HL-60 (cell line): Measurements from ENCODE around the gene DMRTC1B.
"Not testable (repeated sequence)": the region's sequence is repeated elsewhere in the genome, so short reads cannot be mapped to it uniquely, and the experiment has no call there.

Source experiments
- DNase-seq, 2 experiments: peaks; one replicate each; pipeline ENCODE4 v3.0.0-alpha.2; 2010 to 2020; ENCODE audit warnings: low read depth in 1 of 2, low spot score in 1 of 2
- H3K27ac ChIP-seq: fragments of 250-450 bp; sonication (Bioruptor Pico); replicated peaks from 2 replicates; pipeline ENCODE4 v1.5.1; 2020; ENCODE audit warnings: mild to moderate bottlenecking, moderate library complexity
- H3K27me3 ChIP-seq: fragments of 250-450 bp; sonication (Bioruptor Pico); 2 replicates; pipeline ENCODE4 v1.5.1; 2021; ENCODE audit warnings: mild to moderate bottlenecking, moderate library complexity; ENCODE audit not compliant: insufficient read depth, poor library complexity, severe bottlenecking
- H3K4me3 ChIP-seq: replicated peaks from 2 replicates; pipeline ENCODE4 v1.5.1; 2011; ENCODE audit warnings: mild to moderate bottlenecking, control low read depth, low read length; ENCODE audit not compliant: insufficient read depth
- CTCF ChIP-seq: IDR thresholded peaks from one replicate; pipeline ENCODE4 v1.5.1; 2011; ENCODE audit warnings: low read length, control low read depth, inconsistent platforms; ENCODE audit not compliant: insufficient read depth
- GABPA ChIP-seq: IDR thresholded peaks from 2 replicates; pipeline ENCODE4 v1.6.1; 2012; ENCODE audit warnings: low read depth
- POLR2AphosphoS5 ChIP-seq: IDR thresholded peaks from 2 replicates; pipeline ENCODE4 v1.6.1; 2012; ENCODE audit warnings: low read depth
- REST ChIP-seq: IDR thresholded peaks from 2 replicates; pipeline ENCODE4 v1.6.1; 2012; ENCODE audit warnings: low read depth; ENCODE audit not compliant: insufficient replicate concordance
- SPI1 ChIP-seq: IDR thresholded peaks from 2 replicates; pipeline ENCODE4 v1.6.1; 2012; ENCODE audit warnings: low read depth, mild to moderate bottlenecking, borderline replicate concordance
- long read RNA-seq: library from polyadenylated mRNA; unstranded; transcript quantifications from one replicate; pipeline ENCODE4 v2.0.0, GENCODE V29; 2020

The DMRTC1B gene
- long read RNA-seq: 0 reads

- not testable (repeated sequence) for DNase-seq, H3K27ac ChIP-seq, H3K4me3 ChIP-seq, H3K27me3 ChIP-seq
Measured at GRCh38 chrX:72776653-72777466, at the start of gene DMRTC1B. Gene DMRTC1B, plus strand, starts transcription at chrX:72776890. Its CDS starts 68,246 bp downstream, at chrX:72845136.

- no peak overlapping the region for H3K4me3 ChIP-seq
- no peaks in the 10 kb centered on the region for H3K27me3 ChIP-seq
- TF ChIP-seq CTCF (no peak), GABPA (no peak), SPI1 (no peak), REST (no peak), POLR2AphosphoS5 (no peak)
- H3K27ac ChIP-seq: no peak overlapping the region
- no peak for DNase-seq
Measured at GRCh38 chrX:72727846-72728245, 48.8 kb upstream of the DMRTC1B start.

- DNase-seq, H3K27ac ChIP-seq, H3K27me3 ChIP-seq, H3K4me3 ChIP-seq: not testable (repeated sequence)
Measured at GRCh38 chrX:72733636-72734035, 43.1 kb upstream of the DMRTC1B start.

- Histone ChIP-seq H3K27ac (no peak overlapping the region), H3K27me3 (no peaks in the 10 kb centered on the region), H3K4me3 (no peak overlapping the region)
- no peak for DNase-seq
- TF ChIP-seq GABPA (no peak), CTCF (no peak), REST (no peak), POLR2AphosphoS5 (no peak), SPI1 (no peak)
Measured at GRCh38 chrX:72735561-72735960, 41.1 kb upstream of the DMRTC1B start.

GRCh38 chrX:72745546-72745945, 31.1 kb upstream of the DMRTC1B start:
- DNase-seq, H3K4me3 ChIP-seq, H3K27me3 ChIP-seq, H3K27ac ChIP-seq: not testable (repeated sequence)

- not testable (repeated sequence) for H3K27me3 ChIP-seq, H3K27ac ChIP-seq, DNase-seq, H3K4me3 ChIP-seq
Measured at GRCh38 chrX:72748545-72748944, 28.1 kb upstream of the DMRTC1B start.

- H3K27ac ChIP-seq, DNase-seq, H3K4me3 ChIP-seq, H3K27me3 ChIP-seq: not testable (repeated sequence)
Measured at GRCh38 chrX:72760454-72760853, 16.2 kb upstream of the DMRTC1B start.

- not testable (repeated sequence) for DNase-seq, H3K4me3 ChIP-seq, H3K27me3 ChIP-seq, H3K27ac ChIP-seq
Measured at GRCh38 chrX:72777467-72777790, 739 bp downstream of the DMRTC1B start.

- H3K27ac ChIP-seq, H3K27me3 ChIP-seq, DNase-seq, H3K4me3 ChIP-seq: not testable (repeated sequence)
Measured at GRCh38 chrX:72778146-72778545, 1.5 kb downstream of the DMRTC1B start.
